Islet of Langerhans (tissue), 1 donor: ENCODE data around the gene COL5A1.

Experiments used
- FAIRE-seq: peaks from one replicate; lab custom pipeline; 2011; peaks lifted over from hg19 to GRCh38; lab: Jason Lieb, UNC

COL5A1 gene

DNA sequence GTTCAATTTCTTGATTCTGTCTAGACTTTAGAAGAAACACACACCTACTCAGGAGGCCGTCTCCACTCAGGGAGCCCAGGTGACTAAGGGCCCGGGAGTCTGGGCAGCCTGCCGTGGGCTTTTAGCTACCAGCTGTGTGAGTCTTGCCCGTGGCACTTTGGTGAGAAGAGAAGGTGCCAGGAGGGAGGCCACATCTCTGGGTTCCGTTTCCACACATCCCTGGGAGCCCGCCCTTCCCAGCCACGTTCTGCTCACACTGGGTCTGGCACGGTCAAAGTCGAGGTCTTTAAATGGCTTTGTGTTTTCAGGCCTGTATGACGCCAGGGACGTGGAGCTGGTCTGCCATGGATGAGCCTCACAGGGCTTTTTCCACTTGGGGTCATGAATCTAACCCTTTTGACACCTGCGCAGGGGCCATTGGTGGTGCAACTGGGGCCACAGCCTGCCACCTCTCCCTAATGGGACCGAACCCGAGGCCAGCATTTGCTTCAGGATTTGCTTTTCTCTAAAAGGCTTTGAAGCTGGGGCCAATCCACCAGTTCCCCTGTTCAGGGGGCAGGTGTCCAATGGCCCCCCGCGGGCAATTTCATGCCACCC lies 221.8 kb downstream of the COL5A1 start:
- FAIRE-seq = no peak

DNA sequence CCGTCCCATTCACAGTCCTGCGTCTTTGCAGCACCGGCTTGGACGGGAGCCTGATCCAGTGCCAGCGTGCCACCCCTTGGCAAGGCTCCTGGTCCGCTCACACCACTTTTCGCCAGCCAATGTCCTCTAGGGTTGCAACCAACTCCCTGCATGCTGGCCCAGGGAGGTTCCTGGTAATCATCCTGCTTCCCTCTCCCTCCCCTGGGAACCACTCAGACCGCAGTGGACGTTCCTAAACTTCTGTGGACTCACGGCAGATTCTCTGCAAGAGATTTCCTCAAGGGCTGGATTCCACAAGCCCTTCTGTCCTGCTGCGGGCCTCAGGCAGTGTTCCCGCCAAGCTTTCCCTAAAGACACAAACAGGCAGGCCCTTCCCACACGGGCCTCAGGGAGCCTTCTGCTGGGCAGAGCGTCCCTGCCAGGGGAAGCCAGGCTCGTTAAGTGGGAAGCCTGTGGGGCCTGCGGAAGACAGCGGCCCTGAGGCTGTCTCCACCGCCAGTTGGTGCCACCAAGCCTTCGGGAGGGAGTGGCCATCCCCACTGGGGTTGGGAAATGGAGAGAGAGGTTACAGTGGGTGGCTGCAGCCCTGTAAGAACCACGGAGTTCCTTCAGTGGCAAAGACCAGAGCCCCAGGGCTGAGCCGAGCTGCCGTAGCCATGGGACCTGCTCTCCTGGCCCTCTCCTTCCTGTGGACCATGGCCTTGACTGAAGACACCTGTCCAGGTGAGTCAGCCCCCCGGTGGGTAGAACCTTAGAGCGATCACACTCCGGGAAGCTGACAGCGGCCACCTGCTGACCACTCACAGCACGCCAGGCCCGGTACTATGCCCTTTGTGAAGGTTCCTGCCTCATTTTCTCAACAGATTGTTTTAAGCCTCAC lies 222.6 kb downstream of the COL5A1 start:
- no peak for FAIRE-seq

DNA sequence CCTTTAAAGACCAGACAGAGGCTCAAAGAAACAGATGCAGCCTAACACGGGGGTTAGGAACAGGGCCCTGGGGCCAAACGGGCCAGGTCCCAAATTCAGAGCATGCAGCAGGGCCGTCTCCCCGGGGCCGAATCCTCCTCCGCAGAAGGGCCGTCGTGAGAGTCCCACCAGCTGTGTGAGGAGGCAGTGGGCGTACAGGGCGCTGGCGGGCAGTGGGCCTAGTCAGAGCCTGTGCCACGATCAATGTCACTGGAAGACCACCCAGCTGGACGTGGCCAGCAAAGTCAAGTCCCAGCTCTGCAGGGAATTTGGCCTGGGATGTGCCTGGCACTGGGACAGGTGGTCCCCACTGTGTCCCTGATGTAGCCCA lies 223.2 kb downstream of the COL5A1 start:
- FAIRE-seq = no peak

DNA sequence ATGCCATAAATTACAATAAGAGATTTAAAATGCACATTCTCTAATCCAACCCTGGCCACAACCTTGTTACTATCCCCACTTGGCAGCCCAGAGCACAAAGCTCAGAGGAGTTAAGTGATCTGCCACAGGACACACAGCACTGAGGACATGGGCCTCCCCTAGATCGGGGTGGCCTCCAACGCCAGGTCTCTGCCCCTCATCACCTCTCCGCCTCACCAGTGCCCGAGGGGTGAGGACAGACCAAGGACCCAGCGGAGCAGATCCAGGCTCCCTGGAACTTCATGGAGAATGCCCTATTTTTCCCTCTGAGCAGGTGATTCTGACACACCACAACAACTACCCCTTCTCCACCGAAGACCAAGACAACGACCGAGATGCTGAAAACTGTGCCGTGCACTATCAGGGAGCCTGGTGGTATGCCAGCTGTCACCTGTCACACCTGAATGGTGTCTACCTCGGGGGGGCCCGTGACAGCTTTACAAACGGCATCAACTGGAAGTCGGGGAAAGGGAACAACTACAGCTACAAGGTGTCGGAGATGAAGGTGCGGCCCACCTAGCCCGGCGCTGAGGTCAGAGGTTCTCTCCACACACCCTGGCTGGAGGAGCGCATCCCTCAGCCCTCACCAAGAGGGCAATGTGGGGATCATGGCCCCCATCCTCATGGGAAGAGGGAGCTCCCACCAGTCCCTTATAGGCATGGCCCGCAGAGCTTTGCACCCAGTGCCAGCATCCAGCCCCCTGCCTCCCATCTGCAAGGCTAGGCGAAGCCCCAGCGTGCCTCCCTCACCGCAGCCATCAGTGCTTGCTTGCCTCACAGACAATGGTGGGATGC lies 226.5 kb downstream of the COL5A1 start:
- no peak for FAIRE-seq

- FAIRE-seq = no peak
Measured at GRCh38 chr9:134868751-134869553, 227.3 kb downstream of the COL5A1 start.

DNA sequence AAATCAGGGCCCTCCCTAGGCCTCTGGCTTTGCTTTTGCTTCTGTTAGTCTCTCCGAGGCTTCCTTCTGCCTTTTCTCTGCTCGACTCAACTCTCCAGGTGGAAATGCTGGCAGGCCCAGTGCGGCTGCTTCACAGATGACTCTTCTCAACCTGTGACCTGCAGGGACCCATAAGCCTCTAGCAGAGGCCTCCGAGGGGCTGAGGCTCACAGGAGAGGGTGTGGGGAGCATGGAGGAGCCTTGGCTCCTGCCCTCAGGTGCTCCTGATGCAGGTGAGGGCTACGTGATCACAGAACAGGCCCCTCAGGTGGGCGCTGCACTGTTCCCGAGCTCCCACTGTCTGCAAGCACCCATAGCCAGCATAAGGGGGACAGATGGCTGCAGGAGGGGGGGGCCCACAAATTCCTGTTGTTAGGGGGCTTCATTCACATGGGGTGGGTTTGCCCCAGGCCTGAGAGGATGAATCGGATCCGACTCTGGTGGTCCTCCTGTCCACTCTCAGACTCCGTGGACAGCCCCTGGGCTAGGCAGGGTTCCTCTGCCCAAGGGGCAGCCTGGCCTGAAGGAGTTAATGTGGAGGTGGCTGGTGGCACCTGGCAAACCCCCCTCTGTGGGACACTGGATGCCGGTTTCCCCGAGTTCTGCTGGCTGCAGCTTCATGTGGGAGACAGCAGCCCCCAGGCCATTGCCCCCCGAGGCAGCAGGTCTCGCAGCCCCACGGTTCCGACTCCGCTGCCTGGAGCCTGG lies 228.1 kb downstream of the COL5A1 start:
- no peak for FAIRE-seq

- no peak for FAIRE-seq
Measured at GRCh38 chr9:134870301-134870694, 228.7 kb downstream of the COL5A1 start.

DNA sequence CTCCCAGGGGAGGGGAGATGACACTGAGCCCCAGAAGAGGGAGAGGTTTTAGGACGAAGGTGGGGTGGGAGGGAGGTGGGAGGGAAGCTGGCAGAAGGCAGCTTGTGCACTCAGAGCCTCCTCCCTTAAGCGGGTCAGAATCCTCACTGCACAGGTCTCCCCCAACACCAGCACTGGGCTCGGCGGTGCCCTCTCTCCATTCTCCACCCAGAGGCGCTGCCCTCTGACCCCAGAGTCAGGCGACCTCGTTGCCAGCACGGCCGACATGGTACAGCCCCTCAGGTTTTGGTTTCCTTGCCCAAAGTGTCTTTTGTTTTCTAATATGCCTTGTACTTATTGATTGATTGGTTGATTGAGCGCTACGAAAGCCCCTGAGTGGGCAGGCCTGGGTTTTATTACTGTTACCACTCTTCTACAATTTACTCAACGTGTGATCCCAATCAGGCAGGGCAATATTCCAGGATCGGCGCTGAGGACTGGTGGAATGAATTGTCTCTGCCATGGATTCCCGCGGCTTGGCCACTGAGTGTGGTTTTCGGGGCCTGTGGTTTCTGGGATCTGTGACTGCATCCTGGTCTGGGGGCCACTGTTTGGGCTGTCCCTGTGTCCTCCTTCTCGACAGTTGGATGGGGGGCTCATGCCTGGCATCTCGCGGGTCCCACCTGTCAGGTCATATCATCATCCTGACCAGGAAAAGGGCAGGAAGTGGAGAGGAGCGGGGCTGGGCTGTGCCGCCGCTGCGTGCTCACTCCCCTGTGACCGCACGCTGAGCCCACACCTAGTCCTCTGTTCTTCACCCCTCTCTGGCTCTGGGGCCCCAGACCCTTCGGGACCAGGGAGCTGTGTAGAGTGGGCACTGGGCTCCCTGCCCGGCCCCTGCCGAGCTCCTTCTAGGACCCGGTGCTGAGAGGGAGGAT lies 229.4 kb downstream of the COL5A1 start:
- FAIRE-seq = no peak

GRCh38 chr9:134871697-134872340 lies 230.2 kb downstream of the COL5A1 start:
- no peak for FAIRE-seq

- FAIRE-seq = no peak
Measured at GRCh38 chr9:134872482-134873231, 231.1 kb downstream of the COL5A1 start.

DNA sequence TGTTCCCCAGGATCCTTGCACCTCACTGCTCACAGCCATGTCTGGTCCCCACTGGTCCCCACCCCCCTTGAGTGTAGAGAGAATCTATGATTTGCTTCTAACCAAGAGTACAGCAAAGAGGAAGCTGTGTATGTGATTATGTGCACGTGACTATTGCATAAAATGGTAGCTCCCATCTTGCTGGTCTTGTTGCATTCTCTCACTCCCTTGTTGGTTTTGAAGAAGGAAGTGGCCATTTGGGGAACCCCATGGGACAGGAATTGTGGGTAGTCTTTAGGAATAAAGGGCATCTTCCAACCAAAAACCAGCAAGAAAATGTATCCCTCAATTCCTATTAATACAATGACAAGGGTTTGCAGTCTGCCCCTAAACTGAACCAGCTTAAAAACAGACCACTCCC lies 233.8 kb downstream of the COL5A1 start:
- FAIRE-seq = no peak

- FAIRE-seq = no peak
Measured at GRCh38 chr9:134877541-134877940, 235.9 kb downstream of the COL5A1 start.

DNA sequence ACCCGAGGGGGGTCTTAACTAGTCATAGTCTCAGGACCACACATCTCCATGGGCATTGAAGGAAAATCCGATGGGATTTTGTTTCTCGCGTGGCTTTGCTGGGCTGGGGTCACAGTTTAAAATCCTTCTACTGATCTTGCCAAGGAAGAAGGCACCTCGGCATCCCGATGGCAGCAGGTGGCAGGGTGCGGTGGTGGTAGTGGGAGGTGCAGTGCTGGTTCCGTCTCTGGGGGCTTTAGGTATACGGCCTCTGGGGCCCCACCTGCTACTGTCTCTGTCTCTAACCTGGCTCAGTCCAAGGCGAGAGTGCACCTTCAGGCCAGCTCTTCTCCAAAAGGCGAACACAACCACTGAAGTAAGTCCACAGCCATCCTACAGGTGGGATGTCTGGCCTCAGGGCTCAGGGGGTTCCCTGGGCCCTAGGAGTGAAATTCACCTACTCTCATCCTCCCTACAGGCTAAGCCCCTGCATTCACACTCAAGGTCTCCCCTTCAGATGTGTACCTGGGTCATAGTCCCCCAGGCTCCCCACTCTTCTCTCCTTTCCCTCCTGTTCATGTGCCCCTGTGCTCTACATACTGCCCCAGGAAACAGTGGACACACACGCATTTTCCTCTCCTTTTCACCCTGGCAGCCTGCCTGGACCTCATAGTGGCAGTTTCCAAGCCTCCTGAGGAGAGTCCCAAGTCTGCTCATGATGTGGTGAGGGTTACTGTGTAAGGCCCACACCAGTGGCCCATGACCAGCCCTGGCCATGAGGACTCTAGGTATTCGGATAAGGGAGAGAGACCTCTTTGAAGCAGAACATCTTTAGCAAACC lies 238.3 kb downstream of the COL5A1 start:
- no peak for FAIRE-seq

DNA sequence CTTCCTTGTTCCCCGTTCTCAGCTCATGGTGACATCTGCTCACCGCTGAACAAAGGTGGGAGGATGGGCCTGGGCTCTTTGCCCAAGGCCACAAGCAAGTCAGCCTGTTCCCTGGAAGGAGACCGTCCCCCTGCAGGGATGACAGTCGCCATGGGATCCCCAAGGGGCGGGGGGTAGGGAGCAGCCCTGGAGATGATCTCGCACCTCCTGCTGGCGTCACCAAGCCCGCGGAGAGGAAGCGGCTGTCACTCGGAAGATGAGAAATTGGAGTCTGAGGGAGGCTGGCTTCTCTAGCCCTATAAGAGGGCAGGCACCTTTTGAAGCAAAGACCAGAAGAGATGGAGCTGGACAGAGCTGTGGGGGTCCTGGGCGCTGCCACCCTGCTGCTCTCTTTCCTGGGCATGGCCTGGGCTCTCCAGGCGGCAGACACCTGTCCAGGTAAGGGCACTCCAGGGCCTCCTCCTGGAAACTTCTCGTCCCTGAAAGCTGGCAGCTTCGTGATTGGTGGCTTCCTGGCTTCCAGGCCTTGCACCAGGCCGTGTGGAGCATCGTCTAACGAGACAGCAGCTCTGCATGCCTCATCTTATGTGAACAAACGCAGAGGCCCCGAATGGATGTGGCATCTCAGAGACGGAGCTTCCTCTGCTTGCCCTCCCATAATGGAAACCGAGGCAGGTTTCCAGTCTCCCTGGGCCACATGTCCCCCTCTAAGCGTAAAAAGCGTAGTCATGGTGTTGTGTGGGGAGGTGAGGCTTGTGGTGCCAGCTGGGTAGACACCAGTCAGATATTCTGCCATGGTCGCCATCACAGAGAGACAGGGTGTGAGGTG lies 239.1 kb downstream of the COL5A1 start, which contains the start of gene FCN2:
FCN2 (plus strand) TSS at position 327 of the 829 bp plus-strand sequence; CDS start at position 339, 12 bp downstream.
- no peak for FAIRE-seq

GRCh38 chr9:134881313-134881670 lies 239.7 kb downstream of the COL5A1 start:
- FAIRE-seq = no peak

DNA sequence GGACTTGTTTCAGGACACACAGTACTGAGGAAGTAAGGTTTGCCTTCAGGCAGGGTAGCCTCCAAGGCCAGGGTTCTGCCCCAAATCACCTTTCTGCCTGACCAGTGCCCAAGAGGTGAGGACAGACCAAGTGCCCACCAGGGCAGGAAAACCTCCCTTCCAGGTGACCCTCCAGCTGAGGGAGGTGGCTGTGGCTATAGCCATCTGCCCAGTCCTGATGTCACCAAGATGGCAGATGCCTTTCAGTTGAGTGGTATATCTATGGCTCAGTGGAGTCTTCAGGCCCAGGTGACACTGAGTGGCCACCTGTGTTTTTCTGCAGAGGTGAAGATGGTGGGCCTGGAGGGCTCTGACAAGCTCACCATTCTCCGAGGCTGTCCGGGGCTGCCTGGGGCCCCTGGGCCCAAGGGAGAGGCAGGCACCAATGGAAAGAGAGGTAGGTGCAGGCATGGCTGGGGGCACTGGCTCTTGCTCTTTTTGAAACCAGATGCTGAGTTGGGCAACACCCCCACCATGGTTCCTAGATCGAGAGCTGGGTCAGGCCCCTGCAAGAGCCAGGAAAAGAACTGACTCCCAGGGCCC lies 240.7 kb downstream of the COL5A1 start:
- FAIRE-seq = no peak
